NCI-H2029 (cell line): Measurements from ENCODE around the gene CEP68.
A peak's percentile ranks its signal among the peaks of the same experiment; 100 is the strongest.
"Not testable (repeated sequence)": the region's sequence is repeated elsewhere in the genome, so short reads cannot be mapped to it uniquely, and the experiment has no call there.

Experiments used
- DNase-seq: peaks from one replicate; lab custom pipeline; 2025; lab: John Stamatoyannopoulos, UW

The CEP68 gene

GRCh38 chr2:65081232-65081685 is 25.0 kb downstream of the CEP68 start:
- DNase-seq, result no peak

- no peak for DNase-seq
These were observed 28.9 kb downstream of the CEP68 start for GRCh38 chr2:65085148-65085547.

GRCh38 chr2:65092791-65093190 is 36.6 kb downstream of the CEP68 start:
- DNase-seq, result no peak

DNA sequence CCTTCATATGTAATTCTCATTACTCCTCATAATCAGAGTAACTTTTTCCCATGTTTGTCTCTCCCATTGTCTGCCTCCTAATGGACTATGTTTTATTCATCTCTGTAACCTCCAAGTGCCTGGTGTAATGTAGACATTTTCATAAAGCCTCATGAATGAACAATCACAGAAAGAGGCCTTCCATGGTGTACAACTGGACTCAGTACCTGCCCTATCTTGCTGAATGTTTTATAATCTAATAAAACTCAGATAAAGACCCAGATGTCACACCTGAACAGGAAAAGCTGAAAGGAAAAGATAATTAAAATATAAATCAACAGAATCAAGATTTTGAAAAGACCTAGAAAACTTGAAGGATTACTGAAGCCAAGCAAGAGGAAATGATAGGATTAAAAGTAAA is 37.0 kb downstream of the CEP68 start:
- DNase-seq, result no peak

- DNase-seq, result no peak
These were observed 40.7 kb downstream of the CEP68 start for GRCh38 chr2:65096948-65097347.

DNA sequence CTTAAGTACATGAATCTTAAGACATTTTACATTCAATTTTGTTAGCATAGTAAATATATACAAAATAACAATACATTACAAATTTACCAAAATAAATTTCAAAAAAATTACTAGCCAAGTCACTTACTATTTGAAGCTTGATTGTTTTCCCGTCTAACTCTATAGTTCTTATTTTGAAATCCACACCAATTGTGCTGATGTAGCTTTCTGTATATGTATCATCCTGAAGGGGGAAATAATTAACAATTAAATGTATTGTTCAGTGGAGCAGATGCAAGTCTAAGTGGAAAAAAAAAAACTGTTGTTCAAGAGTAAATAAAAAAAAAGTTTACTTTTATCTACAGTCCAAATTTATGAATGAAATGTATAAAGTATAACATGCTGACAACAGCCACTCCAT is 41.6 kb downstream of the CEP68 start:
- DNase-seq, result no peak

DNA sequence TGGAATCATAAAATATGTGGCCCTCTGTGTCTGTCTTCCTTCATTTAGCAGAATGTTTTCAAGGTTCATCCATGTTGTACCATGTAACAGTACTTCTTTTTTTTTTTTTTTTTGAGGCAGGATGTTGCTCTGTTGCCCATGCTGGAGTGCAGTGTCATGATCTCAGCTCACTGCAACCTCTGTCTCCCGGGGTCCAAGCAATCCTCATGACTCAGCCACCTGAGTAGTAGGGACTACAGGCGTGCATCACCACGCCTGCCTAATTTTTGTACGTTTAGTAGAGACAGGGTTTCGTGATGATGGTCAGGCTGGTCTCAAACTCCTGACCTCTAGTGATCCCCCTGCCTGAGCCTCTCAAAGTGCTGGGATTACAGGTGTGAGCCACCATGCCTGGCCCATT is 42.5 kb downstream of the CEP68 start:
- DNase-seq, result no peak

- no peak for DNase-seq
These were observed 44.9 kb downstream of the CEP68 start for GRCh38 chr2:65101071-65101470.

DNA sequence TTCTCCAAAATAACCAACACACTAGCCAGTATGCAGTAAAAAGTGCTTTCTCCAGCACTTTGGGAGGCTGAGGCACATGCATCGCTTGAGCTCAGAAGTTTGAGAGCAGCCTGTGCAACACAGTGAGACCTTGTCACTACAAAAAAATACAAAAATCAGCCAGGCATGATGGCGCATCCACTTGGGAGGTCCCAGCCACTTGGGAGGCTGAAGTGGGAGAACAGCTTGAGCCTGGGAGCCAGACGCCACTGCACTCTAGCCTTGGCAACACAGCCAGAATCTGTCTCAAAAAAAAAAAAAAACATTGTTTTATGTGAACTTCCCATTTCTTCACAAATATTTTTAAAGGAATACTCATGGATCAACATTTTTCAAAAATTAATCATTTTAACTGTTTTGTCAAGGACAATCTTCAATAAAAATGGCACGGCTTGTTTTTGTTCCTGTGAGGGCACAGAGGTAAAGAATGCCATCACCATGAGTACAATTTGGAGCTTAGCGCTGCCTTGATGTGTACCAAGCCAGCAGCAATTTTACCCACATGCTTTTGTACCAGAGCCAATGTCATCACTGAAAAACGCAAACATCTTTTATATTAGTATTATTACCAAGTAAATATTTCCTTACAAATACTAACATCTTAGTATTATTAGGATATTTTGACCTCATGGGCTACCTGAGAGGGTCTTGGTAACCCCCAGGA is 46.9 kb downstream of the CEP68 start:
- peak; percentile 51 for DNase-seq

DNA sequence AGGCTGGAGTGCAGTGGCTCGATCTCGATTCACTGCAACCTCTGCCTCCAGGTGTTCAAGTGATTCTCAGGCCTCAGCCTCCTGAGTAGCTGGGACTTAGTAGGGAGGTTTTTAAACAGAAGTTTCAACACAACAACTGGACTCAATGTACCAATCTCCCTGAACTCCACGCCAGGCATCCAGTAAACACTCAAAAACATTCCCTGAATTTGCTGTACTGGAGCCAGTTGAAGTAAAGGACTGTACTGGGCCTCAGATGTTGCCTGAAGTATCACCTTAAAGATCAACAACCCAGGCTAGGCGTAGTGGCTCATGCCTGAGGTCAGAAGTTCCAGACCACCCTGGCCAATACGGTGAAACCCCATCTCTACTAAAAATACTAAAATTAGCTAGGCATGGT is 51.3 kb downstream of the CEP68 start:
- DNase-seq, result no peak

DNA sequence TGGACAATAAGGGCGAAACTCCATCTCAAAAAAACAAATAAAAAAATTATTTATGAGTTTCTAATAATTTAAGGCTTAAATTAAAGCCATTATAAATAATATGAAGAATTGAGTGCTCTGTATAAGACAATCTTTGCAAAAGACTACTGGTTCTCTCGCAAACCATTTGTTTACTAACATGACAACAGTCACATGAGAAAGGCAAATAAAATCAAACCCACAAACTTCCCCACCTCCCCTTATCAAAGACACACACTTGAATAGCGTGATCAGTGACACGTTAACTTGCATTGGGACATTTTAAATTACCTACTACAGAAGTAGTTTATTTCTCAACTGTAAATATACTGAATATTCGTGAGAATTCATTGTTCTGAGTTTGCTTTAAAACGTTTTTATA is 52.6 kb downstream of the CEP68 start:
- DNase-seq, result no peak

- no peak for DNase-seq
These were observed 56.4 kb downstream of the CEP68 start for GRCh38 chr2:65112633-65113032.

GRCh38 chr2:65113229-65113628 is 57.0 kb downstream of the CEP68 start:
- DNase-seq, result no peak

- no peak for DNase-seq
These were observed 57.6 kb downstream of the CEP68 start for GRCh38 chr2:65113816-65114215.

DNA sequence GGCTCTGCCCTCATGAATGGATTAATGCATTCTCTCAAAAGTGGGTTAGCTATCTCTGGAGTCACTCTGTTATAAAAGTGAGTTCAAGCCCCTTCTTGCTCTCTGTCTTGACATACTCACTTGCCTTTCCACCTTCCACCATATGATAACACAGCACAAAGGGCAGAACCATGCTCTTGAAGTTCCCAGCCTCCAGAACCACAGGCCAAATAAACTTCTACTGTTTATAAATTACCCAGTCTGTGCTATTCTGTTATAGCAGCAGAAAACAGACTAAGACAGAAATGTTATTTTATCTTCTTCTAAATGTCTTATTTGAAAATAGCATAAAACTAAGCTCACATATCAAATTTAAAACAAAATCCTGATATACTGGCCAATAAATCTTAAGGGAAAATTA is 58.7 kb downstream of the CEP68 start:
- DNase-seq, result no peak

DNA sequence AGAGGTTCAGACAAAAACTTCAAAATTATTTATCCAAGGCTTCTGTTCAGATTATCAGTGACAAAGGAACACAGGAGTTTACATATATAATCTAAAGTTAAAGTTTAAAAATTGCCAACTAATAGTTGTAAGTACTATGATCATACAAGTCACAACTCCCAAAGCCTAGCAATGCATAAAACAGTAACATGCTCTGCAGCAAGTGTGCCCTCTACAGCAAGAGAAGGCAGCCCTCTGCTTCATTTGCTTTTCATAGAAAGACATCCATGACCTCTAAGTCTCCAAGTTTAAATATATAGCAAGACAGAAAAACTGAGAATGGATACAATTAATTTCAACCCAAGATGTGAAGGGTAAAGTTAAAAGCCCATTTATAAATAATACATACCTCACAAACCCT is 60.4 kb downstream of the CEP68 start:
- DNase-seq, result no peak

DNA sequence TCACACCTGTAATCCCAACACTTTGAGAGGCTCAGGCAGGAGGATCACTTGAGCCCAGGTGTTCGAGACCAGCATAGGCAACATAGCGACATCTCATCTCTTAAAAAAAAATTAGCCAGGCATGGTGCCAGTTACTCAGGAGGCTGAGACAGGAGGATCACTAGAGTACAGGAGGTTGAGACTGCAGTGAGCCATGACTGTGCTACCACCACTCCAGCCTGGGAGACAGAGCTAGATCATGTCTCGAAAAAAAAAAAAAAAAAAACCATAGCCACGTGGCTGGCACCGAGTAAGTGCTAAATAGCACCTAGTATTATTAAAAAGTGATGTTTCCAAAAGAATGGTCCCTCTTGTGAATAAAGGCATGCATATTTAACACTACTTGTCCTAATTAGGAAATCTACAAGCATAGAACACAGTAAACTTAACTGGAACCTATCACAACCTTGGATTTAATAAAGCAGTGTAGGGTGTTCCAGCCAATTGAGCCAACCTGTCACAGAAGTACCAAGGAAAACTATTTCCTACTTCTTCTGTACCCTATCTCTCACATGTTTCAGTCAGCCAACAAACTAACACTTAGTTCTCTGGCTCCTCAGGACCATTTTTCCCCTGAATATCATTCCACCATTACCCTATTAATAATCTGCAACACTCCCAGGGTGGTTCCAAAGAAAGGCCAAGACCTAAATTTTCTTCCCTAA is 64.9 kb downstream of the CEP68 start:
- no peak for DNase-seq

DNA sequence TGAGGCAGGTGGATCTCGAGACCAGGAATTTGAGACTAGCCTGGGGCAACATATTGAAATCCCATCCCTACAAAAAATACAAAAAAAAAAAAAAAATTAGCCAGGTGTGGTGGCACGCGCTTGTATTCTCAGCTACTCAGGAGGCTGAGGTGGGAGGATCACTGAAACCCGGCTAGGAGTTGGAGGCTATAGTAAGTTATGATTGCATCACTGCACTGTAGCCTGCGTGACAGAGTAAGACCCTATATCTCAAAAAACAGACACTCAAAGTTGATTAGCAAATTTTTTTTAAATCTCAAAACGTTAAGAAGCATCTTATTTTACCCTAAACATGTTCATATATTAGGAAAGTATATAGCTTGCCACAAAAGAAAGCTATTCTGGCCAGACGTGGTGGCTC is 66.1 kb downstream of the CEP68 start:
- no peak for DNase-seq

- not testable (repeated sequence) for DNase-seq
These were observed 69.2 kb downstream of the CEP68 start for GRCh38 chr2:65125457-65125856.

- DNase-seq, result no peak
These were observed 72.3 kb downstream of the CEP68 start for GRCh38 chr2:65128297-65129190.

- DNase-seq, result peak; percentile 4
These were observed 73.1 kb downstream of the CEP68 start for GRCh38 chr2:65129286-65129825.
